Measurements from ENCODE around the gene ZNF587.
"Not testable (repeated sequence)": the region's sequence is repeated elsewhere in the genome, so short reads cannot be mapped to it uniquely, and the experiment has no call there.

The ZNF587 gene

DNA sequence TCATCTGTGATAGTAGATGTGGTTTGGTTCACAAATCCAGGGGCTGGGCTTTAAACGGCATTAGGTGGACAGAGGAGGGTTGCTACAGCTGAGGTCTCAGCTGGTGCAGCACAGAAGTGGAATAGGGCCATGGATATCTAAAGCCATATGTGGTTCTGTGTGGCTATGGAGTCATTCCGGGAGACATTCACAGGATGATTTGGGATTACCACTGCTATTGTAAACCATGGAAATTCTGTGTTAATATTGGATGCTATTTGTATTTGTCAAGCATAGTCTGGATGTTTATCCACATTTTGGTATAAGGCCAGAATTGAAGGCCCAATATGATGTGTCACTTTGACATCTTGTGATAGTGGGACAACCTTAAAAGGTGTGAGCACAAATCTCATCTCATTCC is 26.5 kb upstream of the ZNF587 start:
- DNase-seq = not testable (repeated sequence)

- DNase-seq = not testable (repeated sequence)
Measured at GRCh38 chr19:57823608-57824007, 26.1 kb upstream of the ZNF587 start.

DNA sequence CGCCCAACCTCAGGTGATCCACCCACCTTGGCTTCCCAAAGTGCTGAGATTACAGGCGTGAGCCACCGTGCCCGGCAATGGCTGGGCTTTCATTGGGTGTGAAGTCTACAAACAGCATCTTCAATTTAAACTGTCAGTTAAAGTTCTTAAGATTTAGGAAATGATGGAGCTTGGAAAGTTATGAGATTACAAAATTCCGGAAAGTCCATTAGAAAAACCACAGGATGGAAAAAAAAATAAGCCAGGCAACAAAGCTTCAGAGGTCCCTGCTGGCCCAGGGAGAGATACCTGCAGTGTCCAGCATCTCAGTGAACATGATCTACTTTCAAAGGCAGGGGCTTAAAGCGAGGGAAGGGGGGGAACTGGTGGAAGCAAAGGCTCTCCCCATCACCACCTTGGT is 24.1 kb upstream of the ZNF587 start:
- no peak for DNase-seq

GRCh38 chr19:57829316-57829715 is 20.3 kb upstream of the ZNF587 start:
- no peak for DNase-seq

GRCh38 chr19:57830071-57830602 is 19.5 kb upstream of the ZNF587 start, which contains the start of gene ZNF587B:
Gene ZNF587B, plus strand, starts transcription at chr19:57830299. Its CDS starts 230 bp downstream, at chr19:57830529.
- peak; percentile 32 for DNase-seq

GRCh38 chr19:57836991-57837390 is 12.7 kb upstream of the ZNF587 start:
- DNase-seq = not testable (repeated sequence)

DNA sequence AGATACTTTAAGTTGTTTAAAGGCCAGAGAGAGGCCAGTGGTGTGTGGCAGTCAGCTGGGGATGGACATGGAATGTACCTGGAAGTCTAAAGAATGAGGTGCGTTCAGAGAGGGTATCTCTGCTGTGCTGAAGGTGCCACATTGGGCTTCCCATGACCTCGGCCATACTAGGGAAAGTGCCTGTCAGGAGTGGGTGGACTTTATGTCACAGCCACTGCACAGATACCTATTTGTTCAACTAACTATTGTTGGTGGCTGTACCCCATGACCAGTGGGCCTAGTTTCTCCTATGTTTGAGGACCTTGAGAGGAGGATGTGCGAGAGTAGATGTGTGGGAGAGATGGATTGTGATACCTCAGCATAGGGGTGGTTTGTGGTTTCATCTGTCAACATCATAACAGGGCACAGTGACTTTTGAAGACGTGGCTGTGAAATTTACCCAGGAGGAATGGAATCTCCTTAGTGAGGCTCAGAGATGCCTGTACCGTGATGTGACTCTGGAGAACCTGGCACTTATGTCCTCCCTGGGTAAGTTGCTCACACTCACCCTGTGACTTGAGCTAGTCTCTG is 11.0 kb upstream of the ZNF587 start:
- not testable (repeated sequence) for DNase-seq

DNA sequence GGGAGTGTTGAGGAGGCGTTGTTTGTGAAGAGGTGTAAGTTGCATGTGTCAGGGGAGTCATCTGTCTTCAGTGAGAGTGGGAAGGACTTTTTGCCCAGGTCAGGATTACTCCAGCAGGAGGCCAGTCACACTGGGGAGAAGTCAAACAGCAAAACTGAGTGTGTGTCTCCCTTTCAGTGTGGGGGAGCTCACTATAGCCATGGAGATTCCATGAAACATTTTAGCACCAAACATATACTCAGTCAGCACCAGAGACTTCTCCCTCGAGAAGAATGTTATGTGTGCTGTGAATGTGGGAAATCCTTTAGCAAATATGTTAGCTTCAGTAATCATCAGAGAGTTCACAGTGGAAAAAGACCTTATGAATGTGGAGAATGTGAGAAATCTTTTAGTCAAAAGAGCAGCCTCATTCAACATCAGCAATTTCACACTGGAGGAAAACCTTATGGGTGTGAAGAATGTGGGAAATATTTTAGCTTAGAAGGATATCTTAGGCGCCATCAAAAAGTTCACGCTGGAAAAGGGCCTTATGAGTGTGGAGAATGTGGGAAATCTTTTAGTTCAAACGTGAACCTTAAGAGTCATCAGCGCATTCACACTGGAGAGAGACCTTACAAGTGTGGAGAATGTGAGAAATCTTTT is 8.4 kb upstream of the ZNF587 start:
- no peak for DNase-seq

DNA sequence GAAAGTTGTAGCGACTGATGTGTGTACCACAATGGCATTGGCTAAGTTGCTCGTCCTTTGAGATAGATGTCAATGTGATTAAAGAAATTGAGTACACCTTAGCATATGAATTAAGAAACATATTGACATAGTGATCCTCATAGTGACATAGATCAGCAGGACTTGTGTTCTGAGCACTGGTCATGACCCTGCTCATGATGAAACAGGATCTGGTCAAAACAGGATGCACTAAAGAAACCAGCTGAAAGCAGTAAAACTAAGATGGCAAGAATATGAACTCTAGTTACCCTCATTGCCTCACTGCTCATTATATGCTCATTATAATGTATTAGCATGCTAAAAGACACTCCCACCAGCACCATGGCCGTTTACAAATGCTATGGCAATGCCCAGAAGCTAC is 2.5 kb upstream of the ZNF587 start:
- DNase-seq = not testable (repeated sequence)

GRCh38 chr19:57849162-57849665 is 445 bp upstream of the ZNF587 start:
- DNase-seq = not testable (repeated sequence)

- no peak for DNase-seq
Measured at GRCh38 chr19:57850553-57851017, 926 bp downstream of the ZNF587 start.

DNA sequence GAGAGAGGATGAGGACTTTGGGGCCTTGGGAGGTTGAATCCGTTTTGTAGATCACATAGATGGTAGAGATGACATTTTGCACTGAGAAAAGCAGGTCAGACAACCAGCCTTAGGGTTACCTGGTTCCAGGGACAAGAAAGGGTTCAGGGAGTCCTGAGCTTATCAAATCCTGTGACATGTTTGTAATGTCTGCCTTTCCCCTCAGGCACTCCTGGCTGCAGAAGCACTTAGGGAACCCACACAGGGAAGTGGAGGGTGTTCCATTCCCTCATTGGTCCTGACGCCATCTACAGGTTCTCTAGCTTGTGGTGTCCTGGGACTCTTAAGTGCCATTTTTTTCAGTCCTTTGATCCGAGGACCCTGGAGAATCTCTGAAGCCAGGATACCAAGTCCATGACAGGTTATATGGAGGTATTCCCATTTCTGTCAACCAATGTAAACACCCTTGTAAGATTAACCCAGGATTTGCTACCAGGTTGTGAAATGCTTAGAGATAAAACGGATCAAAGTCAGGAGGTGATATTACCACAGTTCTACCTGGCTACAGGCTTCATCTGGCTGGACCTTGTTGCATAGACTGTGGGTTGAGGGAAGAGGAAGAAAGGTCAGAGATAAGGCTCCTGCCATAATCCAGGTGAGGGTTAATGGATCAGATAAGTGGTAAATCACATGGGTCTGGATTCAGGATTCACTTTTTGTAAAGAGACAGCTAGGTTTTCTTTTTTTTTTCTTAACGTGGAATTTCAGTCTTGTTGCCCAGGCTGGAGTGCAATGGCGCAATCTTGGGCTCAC is 2.3 kb downstream of the ZNF587 start:
- DNase-seq = not testable (repeated sequence)

DNA sequence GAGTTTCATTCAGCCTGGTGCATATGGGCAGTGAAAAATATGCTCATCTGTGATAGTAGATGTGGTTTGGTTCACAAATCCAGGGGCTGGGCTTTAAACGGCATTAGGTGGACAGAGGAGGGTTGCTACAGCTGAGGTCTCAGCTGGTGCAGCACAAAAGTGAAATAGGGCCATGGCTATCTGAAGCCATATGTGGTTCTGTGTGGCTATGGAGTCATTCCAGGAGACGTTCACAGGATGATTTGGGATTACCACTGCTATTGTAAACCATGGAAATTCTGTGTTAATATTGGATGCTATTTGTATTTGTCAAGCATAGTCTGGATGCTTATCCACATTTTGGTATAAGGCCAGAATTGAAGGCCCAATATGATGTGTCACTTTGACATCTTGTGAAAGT is 4.5 kb downstream of the ZNF587 start:
- DNase-seq = not testable (repeated sequence)

DNA sequence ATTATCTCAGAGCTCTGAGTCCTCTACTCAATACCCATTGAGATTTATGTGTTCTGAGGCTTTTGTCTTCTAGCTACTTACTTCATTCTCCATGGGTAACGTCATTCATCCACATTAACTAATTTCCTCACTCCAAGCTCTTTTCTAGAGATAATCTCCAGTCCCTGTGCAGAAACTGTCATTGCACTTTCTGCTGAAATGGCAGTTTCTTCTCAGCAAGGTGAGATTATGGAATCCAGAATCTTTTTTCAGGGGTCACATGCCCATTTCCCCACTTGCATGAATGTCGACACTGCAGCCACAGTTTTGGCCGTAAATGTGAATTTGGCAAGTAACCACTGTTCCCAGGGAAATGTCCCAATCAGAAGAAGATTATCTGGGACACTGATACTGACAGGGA is 12.7 kb downstream of the ZNF587 start:
- not testable (repeated sequence) for DNase-seq

DNA sequence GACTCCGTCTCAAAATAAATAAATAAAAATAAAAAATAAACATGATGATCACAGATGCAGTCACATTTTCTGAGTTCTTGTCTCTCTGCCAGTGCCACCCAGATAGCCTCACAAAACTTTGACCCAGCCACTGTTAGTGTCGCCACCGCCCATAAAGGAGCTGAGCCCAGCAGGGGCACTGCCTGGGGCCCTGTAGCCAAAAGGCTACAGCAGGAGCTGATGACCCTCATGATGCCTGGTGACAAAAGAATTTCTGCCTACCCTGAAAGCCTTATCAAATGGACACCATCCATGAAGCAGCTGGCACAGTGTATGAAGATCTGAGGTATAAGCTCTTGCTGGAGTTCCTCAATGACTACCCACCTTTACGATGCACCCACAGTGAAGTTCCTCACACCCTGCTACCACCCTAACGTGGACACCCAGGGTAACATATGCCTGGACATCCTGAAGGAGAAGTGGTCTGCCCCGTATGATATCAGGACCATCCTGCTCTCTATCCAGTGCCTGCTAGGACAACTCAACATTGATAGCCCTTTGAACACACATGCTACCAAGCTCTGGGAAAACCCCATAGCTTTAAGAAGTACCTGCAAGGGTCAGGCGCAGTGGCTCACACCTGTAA is 18.3 kb downstream of the ZNF587 start:
- no peak for DNase-seq

- DNase-seq = not testable (repeated sequence)
Measured at GRCh38 chr19:57869655-57870054, 20.0 kb downstream of the ZNF587 start.

GRCh38 chr19:57870225-57870624 is 20.6 kb downstream of the ZNF587 start:
- no peak for DNase-seq

- DNase-seq = no peak
Measured at GRCh38 chr19:57872450-57872849, 22.8 kb downstream of the ZNF587 start.

GRCh38 chr19:57873883-57874799 is 24.5 kb downstream of the ZNF587 start:
- DNase-seq = not testable (repeated sequence)

- DNase-seq = no peak
Measured at GRCh38 chr19:57886046-57886445, 36.4 kb downstream of the ZNF587 start.

- no peak for DNase-seq
Measured at GRCh38 chr19:57887195-57887941, 37.7 kb downstream of the ZNF587 start.

All from CD4-positive, alpha-beta T cell treated with Interferon gamma for 1 hour (primary cell).